Spleen (tissue), 7 donors: ENCODE measurements around the gene EP400.

Experiments
- CTCF ChIP-seq, 11 experiments: fragments of 200-600 bp in 7 of 11; fragments of 450-650 bp in 4 of 11; sonication (generic) in 4 of 11; IDR thresholded peaks in 8 of 11; conservative IDR thresholded peaks in 3 of 11; 1 replicate in 7 of 11; 2 replicates in 4 of 11; pipeline versions ENCODE4 v1.4.0 to v1.8.0; 2016 to 2021; ENCODE audit warnings: antibody characterized with exemption in 11 of 11, inconsistent platforms in 4 of 11, mild to moderate bottlenecking in 1 of 11
- POLR2A ChIP-seq, 3 donors: fragments of 450-650 bp; IDR thresholded peaks; one replicate each; pipeline ENCODE4 v1.5.1; 2017; ENCODE audit warnings: antibody characterized with exemption in 3 of 3, mild to moderate bottlenecking in 1 of 3
- POLR2AphosphoS5 ChIP-seq, 3 donors: sonication (generic); formaldehyde crosslinking; IDR thresholded peaks; one replicate each; pipeline ENCODE4 v1.5.1; 2017; ENCODE audit warnings: antibody characterized with exemption in 3 of 3
- donor health status: DM: no; HTN: no; CAD: no; lungs with moderate emphysema.
- donor health status: DM: no; HTN: no; CAD: no.
- donor health status: DM: no; HTN: no; CAD: no.

GRCh38 chr12:132007041-132007440 is 57.3 kb downstream of the EP400 start:
- TF ChIP-seq CTCF (IDR thresholded peaks at IDR 0.05 in 8 of 11, conservative IDR thresholded peaks at IDR 0.05 in 3 of 11): no peak
- no peak for TF ChIP-seq POLR2A (IDR thresholded peaks at IDR 0.05)
- no peak for TF ChIP-seq POLR2AphosphoS5 (IDR thresholded peaks at IDR 0.05)
